IMR-90 (cell line): ENCODE measurements around the gene VILL. TPM values are rescaled to one million over a fixed set of nuclear protein-coding genes. Genes with fewer than 3 reads are reported as not detected.

ENCODE experiments used
- ATAC-seq: fragments of 200-7000 bp; cut with Tn5 transposase; 2 replicates; pipeline ENCODE4 v1.9.1; 2020; ENCODE audit warnings: low read depth, mild to moderate bottlenecking, moderate library complexity
- BruUV-seq: library from RNA; stranded (reverse); fragments of 400-500 nt; replicated peaks from 2 replicates; lab custom pipeline; 2021; lab: Mats Ljungman, UMichigan
- CTCF ChIA-PET: fragments of 300-600 bp; formaldehyde crosslinking; extraction: SDS; loops from one replicate; lab custom pipeline; 2021; ENCODE audit warnings: antibody characterized with exemption; lab: Yijun Ruan, JAX
- POLR2A ChIA-PET: fragments of 300-600 bp; sonication (Branson Sonifier 250); formaldehyde crosslinking; loops from one replicate; lab custom pipeline; 2022; ENCODE audit warnings: antibody characterized with exemption; ENCODE audit not compliant: unreplicated experiment; lab: Charles Lee
- DNase-seq: peaks from one replicate; pipeline ENCODE4 v3.0.0; 2013
- H2AFZ ChIP-seq: replicated peaks from 2 replicates; pipeline ENCODE3; 2013; ENCODE audit warnings: low read length, mild to moderate bottlenecking; ENCODE audit not compliant: poor library complexity
- H2AK5ac ChIP-seq: 2 replicates; pipeline ENCODE4 v1.6.1; 2013; ENCODE audit warnings: low read depth, low read length, inconsistent platforms
- H2AK9ac ChIP-seq: replicated peaks from 2 replicates; pipeline ENCODE3; 2013; ENCODE audit warnings: mild to moderate bottlenecking, low read depth, low read length, moderate library complexity; ENCODE audit not compliant: poor library complexity
- H2BK120ac ChIP-seq: 2 replicates; pipeline ENCODE4 v1.6.1; 2013; ENCODE audit warnings: low read depth, low read length, inconsistent platforms
- H2BK15ac ChIP-seq: 3 replicates; pipeline ENCODE4 v1.6.1; 2013; ENCODE audit warnings: low read depth, low read length, inconsistent platforms
- H2BK20ac ChIP-seq: 2 replicates; pipeline ENCODE4 v1.6.1; 2013; ENCODE audit warnings: low read depth, mild to moderate bottlenecking, inconsistent platforms, low read length, moderate library complexity
- H2BK5ac ChIP-seq: 2 replicates; pipeline ENCODE4 v1.6.1; 2013; ENCODE audit warnings: mild to moderate bottlenecking, low read depth, low read length, inconsistent platforms; ENCODE audit not compliant: poor library complexity, severe bottlenecking
- H3K14ac ChIP-seq: replicated peaks from 2 replicates; pipeline ENCODE4 v1.6.1; 2013; ENCODE audit warnings: low read depth, low read length, inconsistent platforms
- H3K18ac ChIP-seq: 2 replicates; pipeline ENCODE4 v1.6.1; 2013; ENCODE audit warnings: low read depth, low read length, control low read depth
- H3K23ac ChIP-seq: 2 replicates; pipeline ENCODE4 v1.6.1; 2013; ENCODE audit warnings: low read depth, low read length, inconsistent platforms
- H3K27ac ChIP-seq: 2 replicates; pipeline ENCODE4 v1.5.1; 2013; ENCODE audit warnings: mild to moderate bottlenecking, control low read depth, low read length; ENCODE audit not compliant: insufficient read depth
- H3K27me3 ChIP-seq: 2 replicates; pipeline ENCODE4 v1.6.1; 2013; ENCODE audit warnings: low read length; ENCODE audit not compliant: control insufficient read depth, insufficient read depth
- H3K36me3 ChIP-seq: 2 replicates; pipeline ENCODE4 v1.6.1; 2013; ENCODE audit warnings: low read length, mixed read lengths; ENCODE audit not compliant: control insufficient read depth, insufficient read depth
- H3K4ac ChIP-seq: 2 replicates; pipeline ENCODE4 v1.6.1; 2013; ENCODE audit warnings: low read depth, low read length, inconsistent platforms
- H3K4me1 ChIP-seq: 2 replicates; pipeline ENCODE4 v1.6.1; 2013; ENCODE audit warnings: low read length, mixed read lengths; ENCODE audit not compliant: control insufficient read depth, insufficient read depth
- H3K4me2 ChIP-seq: 2 replicates; pipeline ENCODE4 v1.6.1; 2013; ENCODE audit warnings: low read depth, mild to moderate bottlenecking, control low read depth, low read length, moderate library complexity
- H3K4me3 ChIP-seq: 2 replicates; pipeline ENCODE4 v1.5.1; 2013; ENCODE audit warnings: low read depth, mild to moderate bottlenecking, control low read depth, low read length, moderate library complexity; ENCODE audit not compliant: insufficient read depth
- H3K56ac ChIP-seq: 2 replicates; pipeline ENCODE4 v1.6.1; 2013; ENCODE audit warnings: low read length, inconsistent platforms; ENCODE audit not compliant: insufficient read depth; ENCODE audit errors: extremely low read depth
- H3K79me1 ChIP-seq, 2 experiments: 2 replicates each; pipeline ENCODE4 v1.6.1; 2013; ENCODE audit warnings: low read length in 2 of 2, inconsistent platforms in 1 of 2, low read depth in 1 of 2
- H3K9ac ChIP-seq: 2 replicates; pipeline ENCODE4 v1.6.1; 2013; ENCODE audit warnings: low read depth, low read length, control low read depth
- H3K9me1 ChIP-seq: 2 replicates; pipeline ENCODE4 v1.6.1; 2013; ENCODE audit warnings: low read length, inconsistent platforms; ENCODE audit not compliant: insufficient read depth
- H3K9me3 ChIP-seq: 2 replicates; pipeline ENCODE4 v1.6.1; 2013; ENCODE audit warnings: low read length; ENCODE audit not compliant: control insufficient read depth, insufficient read depth
- H4K20me1 ChIP-seq: 2 replicates; pipeline ENCODE4 v1.6.1; 2013; ENCODE audit warnings: low read length, inconsistent platforms; ENCODE audit not compliant: insufficient read depth
- H4K5ac ChIP-seq: 2 replicates; pipeline ENCODE4 v1.6.1; 2013; ENCODE audit warnings: mild to moderate bottlenecking, low read depth, low read length, control low read depth
- H4K8ac ChIP-seq, 2 experiments: 2 replicates each; pipeline ENCODE4 v1.6.1; 2013; ENCODE audit warnings: low read depth in 2 of 2, low read length in 2 of 2, control low read depth in 1 of 2, inconsistent platforms in 1 of 2
- H4K91ac ChIP-seq: 2 replicates; pipeline ENCODE4 v1.6.1; 2013; ENCODE audit warnings: low read depth, low read length, inconsistent platforms; ENCODE audit not compliant: insufficient read depth
- BHLHE40 ChIP-seq: fragments of 150-350 bp; IDR thresholded peaks from 2 replicates; pipeline ENCODE4 v1.6.1; 2016; ENCODE audit warnings: mild to moderate bottlenecking, low read depth, low read length
- CEBPB ChIP-seq: IDR thresholded peaks from 2 replicates; pipeline ENCODE4 v1.6.1; 2012; ENCODE audit warnings: low read depth, low read length, improper control_type of control experiment
- CHD1 ChIP-seq: IDR thresholded peaks from 2 replicates; pipeline ENCODE4 v1.6.1; 2012; ENCODE audit warnings: low read depth, low read length, improper control_type of control experiment
- FOS ChIP-seq: fragments of 150-350 bp; IDR thresholded peaks from 2 replicates; pipeline ENCODE4 v1.6.1; 2016; ENCODE audit warnings: low read depth, low read length
- MAFK ChIP-seq: IDR thresholded peaks from 2 replicates; pipeline ENCODE4 v1.6.1; 2012; ENCODE audit warnings: low read depth, low read length, improper control_type of control experiment
- MAZ ChIP-seq: IDR thresholded peaks from 2 replicates; pipeline ENCODE4 v1.6.1; 2012; ENCODE audit warnings: low read depth, mild to moderate bottlenecking, low read length, improper control_type of control experiment, moderate library complexity, borderline replicate concordance
- NFE2L2 ChIP-seq: fragments of 150-350 bp; IDR thresholded peaks from 2 replicates; pipeline ENCODE4 v1.6.1; 2016; ENCODE audit warnings: low read depth, mild to moderate bottlenecking, low read length
- POLR2A ChIP-seq: IDR thresholded peaks from 2 replicates; pipeline ENCODE4 v1.6.1; 2012; ENCODE audit warnings: mild to moderate bottlenecking, low read depth, low read length
- RAD21 ChIP-seq: IDR thresholded peaks from 2 replicates; pipeline ENCODE4 v1.6.1; 2012; ENCODE audit warnings: low read length, improper control_type of control experiment
- RCOR1 ChIP-seq: IDR thresholded peaks from 2 replicates; pipeline ENCODE4 v1.6.1; 2012; ENCODE audit warnings: mild to moderate bottlenecking, low read length, improper control_type of control experiment; ENCODE audit not compliant: insufficient replicate concordance
- RFX5 ChIP-seq: IDR thresholded peaks from 2 replicates; pipeline ENCODE4 v1.8.0; 2012; ENCODE audit warnings: low read depth, mild to moderate bottlenecking, low read length, moderate library complexity
- SMC3 ChIP-seq: fragments of 150-350 bp; IDR thresholded peaks from 2 replicates; pipeline ENCODE4 v1.6.1; 2016; ENCODE audit warnings: low read depth, mild to moderate bottlenecking, antibody characterized with exemption, low read length, moderate library complexity
- WGBS, 2 experiments: methylation state at CpG; one replicate each; pipeline versions ENCODE4 v1.1.5 to v1.1.7; 2013; ENCODE audit warnings: missing lambda C conversion rate in 2 of 2; ENCODE audit not compliant: insufficient read length in 1 of 2; ENCODE audit errors: extremely low coverage in 2 of 2; 5-methylcytosine and 5-hydroxymethylcytosine counted together
- dilution Hi-C: fragments of 300-500 bp; cut with HindIII; formaldehyde crosslinking; loops from one replicate; pipeline ENCODE4 v1.14.3; 2018; ENCODE audit warnings: low sequenced_read_pairs; ENCODE audit not compliant: unreplicated experiment
- in situ Hi-C: fragments of 300-500 bp; cut with MboI; formaldehyde crosslinking; loops from 3 replicates; pipeline ENCODE4 v1.14.3; 2019; ENCODE audit warnings: low sequenced_read_pairs, inconsistent platforms, mixed read lengths
- intact Hi-C: fragments of 100-400 bp; cut with micrococcal nuclease; formaldehyde crosslinking; loops from 2 replicates; pipeline ENCODE4 v1.10.0; 2022
- polyA plus RNA-seq, 3 experiments: library from polyadenylated mRNA; depleted of rRNA; stranded (reverse); fragments of >200 nt; gene quantifications; 2 replicates each; pipeline ENCODE4 v1.2.3, GENCODE V29; 2012; ENCODE audit warnings: low replicate concordance in 1 of 3
- total RNA-seq: library from RNA; depleted of rRNA; stranded (reverse); fragments of >200 nt; gene quantifications from 2 replicates; pipeline ENCODE4 v1.2.3, GENCODE V29; 2012
- TF ChIP-seq, protein P1 (sequence below): fragments of 150-350 bp; IDR thresholded peaks from 2 replicates; pipeline ENCODE4 v1.6.1; 2017; ENCODE audit warnings: mild to moderate bottlenecking, antibody characterized with exemption, low read length, low read depth
- TF ChIP-seq, protein P2 (sequence below): fragments of 150-350 bp; IDR thresholded peaks from 2 replicates; pipeline ENCODE4 v1.6.1; 2016; ENCODE audit warnings: low read depth, mild to moderate bottlenecking, low read length, moderate library complexity, borderline replicate concordance
- TF ChIP-seq, protein P3 (sequence below): conservative IDR thresholded peaks from 2 replicates; pipeline ENCODE4 v1.5.1; 2012; ENCODE audit warnings: mild to moderate bottlenecking, low read depth, low read length, improper control_type of control experiment

Gene VILL
- total and polyA plus RNA-seq, 2 of the 4 experiments (the other 2 are of a cell fraction) = 2.3 to 4.7 TPM

DNA sequence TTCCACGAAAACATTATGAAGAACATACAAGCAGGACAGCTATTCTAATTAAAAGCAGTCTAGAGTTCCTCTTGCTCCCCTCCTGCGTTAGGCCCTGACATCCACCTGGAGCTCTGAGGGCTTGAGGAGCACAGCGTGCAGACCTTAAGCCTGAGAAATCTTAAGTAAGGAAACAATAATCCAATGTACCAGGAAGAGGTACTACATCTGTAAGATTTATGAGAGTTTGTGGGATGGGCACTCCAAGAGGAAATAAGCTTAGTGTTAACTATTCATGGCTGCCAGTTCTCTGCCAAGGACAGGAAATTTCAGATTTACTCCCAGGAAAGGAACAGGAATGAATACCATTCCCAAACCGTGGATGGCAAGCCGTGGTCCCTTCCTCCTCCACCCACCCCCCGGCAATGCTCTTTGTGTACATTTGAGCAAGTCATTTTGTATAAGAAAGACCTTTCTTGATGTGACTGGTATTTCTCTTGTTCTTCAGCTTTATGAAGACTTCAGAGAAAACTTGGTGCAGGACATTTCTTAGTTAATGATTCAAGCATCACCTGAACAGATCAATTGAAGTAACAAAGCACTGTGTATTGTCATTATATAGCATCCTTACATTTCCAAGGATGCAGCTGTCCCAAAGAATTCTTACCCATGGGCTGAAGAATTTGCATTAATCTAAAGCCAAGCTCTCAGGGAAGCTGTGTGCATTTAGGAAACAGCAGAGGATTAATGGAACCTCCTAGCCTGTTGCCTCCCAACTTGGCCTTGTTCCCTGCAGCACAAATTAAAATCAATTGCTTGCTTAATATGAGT, 28.8 kb upstream of the VILL start:
- no peak overlapping the region for H2BK15ac ChIP-seq
- H4K8ac ChIP-seq = no peak overlapping the region
- no TSS peak for BruUV-seq
- H2BK120ac ChIP-seq = no peak overlapping the region
- H3K27me3 ChIP-seq = no peaks in the 10 kb centered on the region
- H4K20me1 ChIP-seq = no peaks in the 10 kb centered on the region
- H2BK20ac ChIP-seq = no peak overlapping the region
- H3K4me1 ChIP-seq = peaks cover 8% of the 10 kb centered on the region
- no peak overlapping the region for H3K4me2 ChIP-seq
- H3K14ac ChIP-seq = no peak overlapping the region
- peaks cover 4 to 14% of the 10 kb centered on the region in 2 experiments; a peak in 2 of 4 replicates for H3K79me1 ChIP-seq
- H3K23ac ChIP-seq = no peak overlapping the region
- in situ Hi-C loops = loop anchor here (5.0 kb wide), 1 partner anchor 105 kb away; no protein-coding TSS in a partner anchor
- peaks cover 8% of the 10 kb centered on the region for H3K9me1 ChIP-seq
- no peak overlapping the region for H2BK5ac ChIP-seq
- no peak overlapping the region for H3K56ac ChIP-seq
- H3K36me3 ChIP-seq = peaks cover 2% of the 10 kb centered on the region; the same call in 1 of the 2 replicates
- ATAC-seq = no peak
- no peak overlapping the region for H2AFZ ChIP-seq
- H3K9me3 ChIP-seq = no peaks in the 10 kb centered on the region
- intact Hi-C loops = no loop called here
- no peak overlapping the region for H3K4me3 ChIP-seq
- no peak overlapping the region for H2AK9ac ChIP-seq
- H4K91ac ChIP-seq = no peak overlapping the region
- no peak overlapping the region for H4K5ac ChIP-seq
- no peak overlapping the region for H2AK5ac ChIP-seq
- no peak overlapping the region for H3K4ac ChIP-seq
- no peak for DNase-seq
- ChIA-PET CTCF (interaction anchor here (0.6 to 1.1 kb wide), 4 partner anchors 13 to 106 kb away, joined by 3 to 6 read pairs (median 4); no protein-coding TSS in a partner anchor), POLR2A (no interaction called here)
- no peak overlapping the region for H3K18ac ChIP-seq
- H3K27ac ChIP-seq = no peak overlapping the region
- no CpG with 5 or more reads among the region's 6 CpGs for WGBS, 2 experiments
- dilution Hi-C loops = no loop called here
- H3K9ac ChIP-seq = no peak overlapping the region
- TF ChIP-seq, protein P1, sequence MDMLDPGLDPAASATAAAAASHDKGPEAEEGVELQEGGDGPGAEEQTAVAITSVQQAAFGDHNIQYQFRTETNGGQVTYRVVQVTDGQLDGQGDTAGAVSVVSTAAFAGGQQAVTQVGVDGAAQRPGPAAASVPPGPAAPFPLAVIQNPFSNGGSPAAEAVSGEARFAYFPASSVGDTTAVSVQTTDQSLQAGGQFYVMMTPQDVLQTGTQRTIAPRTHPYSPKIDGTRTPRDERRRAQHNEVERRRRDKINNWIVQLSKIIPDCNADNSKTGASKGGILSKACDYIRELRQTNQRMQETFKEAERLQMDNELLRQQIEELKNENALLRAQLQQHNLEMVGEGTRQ = no peak
- TF ChIP-seq, protein P2, sequence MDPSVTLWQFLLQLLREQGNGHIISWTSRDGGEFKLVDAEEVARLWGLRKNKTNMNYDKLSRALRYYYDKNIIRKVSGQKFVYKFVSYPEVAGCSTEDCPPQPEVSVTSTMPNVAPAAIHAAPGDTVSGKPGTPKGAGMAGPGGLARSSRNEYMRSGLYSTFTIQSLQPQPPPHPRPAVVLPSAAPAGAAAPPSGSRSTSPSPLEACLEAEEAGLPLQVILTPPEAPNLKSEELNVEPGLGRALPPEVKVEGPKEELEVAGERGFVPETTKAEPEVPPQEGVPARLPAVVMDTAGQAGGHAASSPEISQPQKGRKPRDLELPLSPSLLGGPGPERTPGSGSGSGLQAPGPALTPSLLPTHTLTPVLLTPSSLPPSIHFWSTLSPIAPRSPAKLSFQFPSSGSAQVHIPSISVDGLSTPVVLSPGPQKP = no peak
- TF ChIP-seq CEBPB (no peak), RCOR1 (no peak), MAFK (no peak), CHD1 (no peak), SMC3 (no peak), BHLHE40 (no peak), POLR2A (no peak), MAZ (no peak), RAD21 (no peak), NFE2L2 (no peak), RFX5 (no peak), FOS (no peak)
- TF ChIP-seq, protein P3, sequence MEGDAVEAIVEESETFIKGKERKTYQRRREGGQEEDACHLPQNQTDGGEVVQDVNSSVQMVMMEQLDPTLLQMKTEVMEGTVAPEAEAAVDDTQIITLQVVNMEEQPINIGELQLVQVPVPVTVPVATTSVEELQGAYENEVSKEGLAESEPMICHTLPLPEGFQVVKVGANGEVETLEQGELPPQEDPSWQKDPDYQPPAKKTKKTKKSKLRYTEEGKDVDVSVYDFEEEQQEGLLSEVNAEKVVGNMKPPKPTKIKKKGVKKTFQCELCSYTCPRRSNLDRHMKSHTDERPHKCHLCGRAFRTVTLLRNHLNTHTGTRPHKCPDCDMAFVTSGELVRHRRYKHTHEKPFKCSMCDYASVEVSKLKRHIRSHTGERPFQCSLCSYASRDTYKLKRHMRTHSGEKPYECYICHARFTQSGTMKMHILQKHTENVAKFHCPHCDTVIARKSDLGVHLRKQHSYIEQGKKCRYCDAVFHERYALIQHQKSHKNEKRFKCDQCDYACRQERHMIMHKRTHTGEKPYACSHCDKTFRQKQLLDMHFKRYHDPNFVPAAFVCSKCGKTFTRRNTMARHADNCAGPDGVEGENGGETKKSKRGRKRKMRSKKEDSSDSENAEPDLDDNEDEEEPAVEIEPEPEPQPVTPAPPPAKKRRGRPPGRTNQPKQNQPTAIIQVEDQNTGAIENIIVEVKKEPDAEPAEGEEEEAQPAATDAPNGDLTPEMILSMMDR = no peak
